Smooth muscle cell (in vitro differentiated cells): Measurements from ENCODE around the gene CISD1. TPM values are rescaled to one million over a fixed set of nuclear protein-coding genes. Genes with fewer than 3 reads are reported as not detected.

Experiments used
- DNase-seq: peaks from one replicate; lab custom pipeline; 2025; ENCODE audit not compliant: unreplicated experiment; lab: John Stamatoyannopoulos, UW
- H2AFZ ChIP-seq: fragments of 200-600 bp; sonication (generic); 2 replicates; pipeline ENCODE4 v1.6.0; 2016; ENCODE audit warnings: antibody characterized with exemption, low read depth, mild to moderate bottlenecking
- H3F3A ChIP-seq: fragments of 200-600 bp; sonication (generic); 2 replicates; pipeline ENCODE4 v1.6.0; 2017; ENCODE audit warnings: antibody characterized with exemption, low read depth
- H3K27ac ChIP-seq: fragments of 200-600 bp; sonication (generic); 2 replicates; pipeline ENCODE4 v1.5.1; 2016; ENCODE audit warnings: low read depth, mild to moderate bottlenecking
- H3K27me3 ChIP-seq: fragments of 200-600 bp; sonication (generic); 2 replicates; pipeline ENCODE4 v1.6.1; 2016; ENCODE audit warnings: low read depth, mild to moderate bottlenecking
- H3K36me3 ChIP-seq: fragments of 200-600 bp; sonication (generic); 2 replicates; pipeline ENCODE4 v1.5.1; 2016; ENCODE audit warnings: low read depth
- H3K4me1 ChIP-seq: fragments of 200-600 bp; sonication (generic); 2 replicates; pipeline ENCODE4 v1.5.1; 2016; ENCODE audit warnings: low read depth
- H3K4me2 ChIP-seq: fragments of 200-600 bp; sonication (generic); 2 replicates; pipeline ENCODE4 v1.6.0; 2016; ENCODE audit warnings: mild to moderate bottlenecking
- H3K4me3 ChIP-seq: fragments of 200-600 bp; sonication (generic); 2 replicates; pipeline ENCODE4 v1.5.1; 2016; ENCODE audit warnings: mild to moderate bottlenecking
- H3K79me2 ChIP-seq: fragments of 200-600 bp; sonication (generic); 2 replicates; pipeline ENCODE4 v1.6.0; 2016; ENCODE audit warnings: low read depth, mild to moderate bottlenecking
- H3K9ac ChIP-seq: fragments of 200-600 bp; sonication (generic); 2 replicates; pipeline ENCODE4 v1.6.0; 2016; ENCODE audit warnings: low read depth
- H3K9me3 ChIP-seq: fragments of 200-600 bp; sonication (generic); replicated peaks from 2 replicates; pipeline ENCODE4 v1.5.1; 2016; ENCODE audit warnings: low read depth
- H4K20me1 ChIP-seq: fragments of 200-600 bp; sonication (generic); 2 replicates; pipeline ENCODE4 v1.6.0; 2016; ENCODE audit warnings: low read depth
- WGBS: methylation state at CpG from one replicate; pipeline ENCODE4 v1.1.7; 2016; ENCODE audit warnings: low lambda C conversion rate; 5-methylcytosine and 5-hydroxymethylcytosine counted together
- polyA plus RNA-seq: library from polyadenylated mRNA; unstranded; fragments of >200 nt; fragmentation: Nextera tagmentation; extraction: Ambion mirVana; gene quantifications from 2 replicates; pipeline ENCODE4 v1.2.1, GENCODE V29; 2016
- total RNA-seq: library from RNA; depleted of rRNA; stranded (reverse); fragments of >200 nt; gene quantifications from 2 replicates; pipeline ENCODE4 v1.2.3, GENCODE V29; 2014
- TF ChIP-seq, protein P1 (sequence below): fragments of 200-600 bp; sonication (generic); IDR thresholded peaks from 2 replicates; pipeline ENCODE4 v1.5.1; 2017; ENCODE audit warnings: borderline replicate concordance, mild to moderate bottlenecking, antibody characterized with exemption; ENCODE audit not compliant: insufficient read depth, poor library complexity, severe bottlenecking

CISD1 gene
- total and polyA plus RNA-seq, 2 experiments from 2014 or later: 14.2 to 37.4 TPM

DNA sequence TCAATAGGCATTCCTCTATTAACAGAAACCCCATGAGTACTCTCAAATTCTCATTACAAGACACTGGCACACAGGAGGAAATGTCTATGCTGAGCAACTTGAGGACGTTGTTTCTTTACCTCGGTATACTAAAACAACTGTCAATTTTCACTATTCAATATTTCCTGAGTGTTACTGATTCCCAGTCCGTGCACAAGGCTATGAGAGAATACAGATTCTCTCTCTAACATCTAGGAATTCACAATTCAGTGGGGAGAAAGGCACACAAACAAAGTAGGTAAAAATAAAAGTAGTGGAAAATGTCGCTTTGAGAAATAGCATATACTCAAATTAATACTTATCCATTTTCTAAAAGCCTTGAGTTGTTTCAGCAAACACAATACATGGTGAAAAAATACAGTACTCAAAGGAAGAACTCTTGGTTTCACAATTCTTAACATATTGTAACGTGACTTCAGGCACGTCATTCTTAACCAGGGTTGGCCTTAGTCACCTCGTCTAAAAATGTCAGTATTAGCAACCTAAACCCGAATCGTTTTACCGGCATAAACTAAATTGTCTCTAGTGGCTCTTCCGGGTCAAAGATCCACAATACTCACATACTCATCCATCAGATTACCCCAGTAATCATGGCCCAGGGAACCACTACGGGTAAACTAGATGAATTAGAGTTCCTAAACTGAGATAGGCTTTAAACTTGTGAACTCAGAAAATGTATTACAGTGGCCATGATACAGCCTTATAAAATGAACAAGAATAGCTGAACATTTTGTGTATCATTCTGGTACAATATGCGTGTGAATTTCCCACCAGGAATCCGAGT lies 2.7 kb upstream of the CISD1 start:
- H3K9me3 ChIP-seq: no peaks in the 10 kb centered on the region
- no peaks in the 10 kb centered on the region for H3K27me3 ChIP-seq
- no peaks in the 10 kb centered on the region for H3K36me3 ChIP-seq
- TF ChIP-seq, protein P1, sequence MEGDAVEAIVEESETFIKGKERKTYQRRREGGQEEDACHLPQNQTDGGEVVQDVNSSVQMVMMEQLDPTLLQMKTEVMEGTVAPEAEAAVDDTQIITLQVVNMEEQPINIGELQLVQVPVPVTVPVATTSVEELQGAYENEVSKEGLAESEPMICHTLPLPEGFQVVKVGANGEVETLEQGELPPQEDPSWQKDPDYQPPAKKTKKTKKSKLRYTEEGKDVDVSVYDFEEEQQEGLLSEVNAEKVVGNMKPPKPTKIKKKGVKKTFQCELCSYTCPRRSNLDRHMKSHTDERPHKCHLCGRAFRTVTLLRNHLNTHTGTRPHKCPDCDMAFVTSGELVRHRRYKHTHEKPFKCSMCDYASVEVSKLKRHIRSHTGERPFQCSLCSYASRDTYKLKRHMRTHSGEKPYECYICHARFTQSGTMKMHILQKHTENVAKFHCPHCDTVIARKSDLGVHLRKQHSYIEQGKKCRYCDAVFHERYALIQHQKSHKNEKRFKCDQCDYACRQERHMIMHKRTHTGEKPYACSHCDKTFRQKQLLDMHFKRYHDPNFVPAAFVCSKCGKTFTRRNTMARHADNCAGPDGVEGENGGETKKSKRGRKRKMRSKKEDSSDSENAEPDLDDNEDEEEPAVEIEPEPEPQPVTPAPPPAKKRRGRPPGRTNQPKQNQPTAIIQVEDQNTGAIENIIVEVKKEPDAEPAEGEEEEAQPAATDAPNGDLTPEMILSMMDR: no peak
- DNase-seq: no peak
- H3K79me2 ChIP-seq: peaks cover 47% of the 10 kb centered on the region
- H3K4me1 ChIP-seq: peaks cover 23% of the 10 kb centered on the region
- peak overlapping the region; percentile 87 for H3K4me3 ChIP-seq
- H4K20me1 ChIP-seq: no peaks in the 10 kb centered on the region
- H3K4me2 ChIP-seq: peak overlapping the region; percentile 99
- peak overlapping the region; percentile 91 for H3K9ac ChIP-seq
- peak overlapping the region; percentile 86 for H2AFZ ChIP-seq
- WGBS: 4% methylated on average over 14 of the region's 14 CpGs
- H3F3A ChIP-seq: peaks cover 6% of the 10 kb centered on the region
- H3K27ac ChIP-seq: peak overlapping the region; percentile 96

DNA sequence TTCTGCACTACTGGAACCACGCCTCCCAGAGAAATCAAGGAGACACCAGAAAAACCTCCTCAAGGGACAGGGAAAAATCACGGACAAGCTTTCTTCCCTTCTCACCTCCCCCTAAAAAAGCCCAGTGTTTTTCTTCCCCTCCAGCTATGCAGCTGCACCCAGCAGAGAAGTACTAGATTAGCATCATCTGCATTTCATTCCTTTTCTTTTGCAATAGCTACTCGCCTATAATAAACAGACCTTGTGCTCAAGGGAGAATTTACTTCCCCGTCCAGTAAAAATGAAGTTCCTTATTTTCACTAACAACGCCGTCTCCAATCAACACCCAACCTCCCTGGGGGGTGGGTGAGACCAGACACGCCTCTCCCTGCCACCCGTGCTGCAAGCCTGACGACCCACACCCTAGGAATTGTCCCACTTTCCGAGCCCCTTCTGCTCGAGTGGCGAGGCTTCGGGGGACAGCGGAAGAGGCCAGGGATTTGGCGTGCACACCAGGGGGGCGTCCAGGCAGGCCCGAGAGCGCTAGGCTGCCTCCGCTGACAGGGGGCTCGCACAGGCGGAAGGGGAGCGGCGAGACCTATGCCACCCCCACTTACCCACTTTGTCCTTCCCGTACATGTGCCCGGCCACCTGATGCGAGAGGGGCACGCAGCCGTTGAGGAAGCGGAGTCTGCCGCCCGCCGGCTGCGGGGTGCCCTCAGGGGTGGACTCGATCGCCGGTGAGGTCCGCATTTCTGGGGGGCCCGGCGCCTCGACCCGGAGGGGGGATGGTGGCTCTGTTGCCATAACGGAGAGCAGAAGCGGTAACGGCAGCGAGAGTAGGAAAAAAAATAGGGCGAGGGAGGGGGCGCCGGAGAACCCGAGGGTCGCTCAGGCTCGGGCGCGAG lies 1.9 kb upstream of the CISD1 start:
- under 1% methylated on average over 43 of the region's 53 CpGs for WGBS
- Histone ChIP-seq H4K20me1 (no peaks in the 10 kb centered on the region), H3K4me1 (peaks cover 23% of the 10 kb centered on the region), H3K9me3 (no peaks in the 10 kb centered on the region), H3K9ac (peak overlapping the region; percentile 91), H3K27me3 (no peaks in the 10 kb centered on the region), H3K79me2 (peaks cover 49% of the 10 kb centered on the region), H3K4me2 (peak overlapping the region; percentile 99), H2AFZ (peak overlapping the region; percentile 86), H3K27ac (peak overlapping the region; percentile 96), H3K4me3 (peak overlapping the region; percentile 87), H3K36me3 (no peaks in the 10 kb centered on the region), H3F3A (peaks cover 6% of the 10 kb centered on the region)
- peak; percentile 58 for DNase-seq
- TF ChIP-seq, protein P1: no peak

DNA sequence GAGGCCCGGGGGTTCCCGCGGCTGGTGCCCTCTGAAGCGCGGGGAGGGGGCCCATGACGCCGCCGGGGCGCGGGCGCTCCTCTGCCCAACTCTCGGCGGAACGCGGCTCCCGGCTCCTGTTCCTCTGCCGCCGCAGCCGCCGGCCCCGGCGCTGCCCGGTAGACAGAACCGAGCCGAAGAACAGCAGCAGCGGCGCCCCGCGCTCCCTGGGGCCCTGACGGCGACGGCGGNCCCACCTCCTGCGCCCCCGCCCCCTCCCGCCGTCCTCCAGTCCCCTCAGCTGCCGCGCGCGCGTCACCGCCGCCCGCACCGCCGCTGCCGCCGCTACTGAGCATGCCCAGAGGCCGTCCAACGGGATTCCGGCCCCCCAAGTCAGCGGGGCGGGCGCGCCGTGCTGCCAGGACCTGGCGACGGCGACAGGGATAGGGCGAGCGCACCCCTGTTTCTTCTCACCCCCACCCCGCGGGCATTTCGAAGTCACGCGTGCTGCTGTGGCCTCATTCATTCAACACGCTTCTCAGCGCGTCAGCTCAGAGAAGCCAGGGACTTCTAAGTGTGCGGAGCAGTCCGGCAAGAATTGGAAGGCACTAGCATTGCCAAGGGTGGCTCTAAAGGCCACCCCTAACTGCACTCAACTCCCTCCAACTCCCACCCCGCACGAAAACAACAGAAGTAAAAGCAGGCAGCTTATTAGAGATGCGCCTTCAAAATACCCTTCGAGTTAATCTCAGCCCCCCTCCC lies 1.1 kb upstream of the CISD1 start, which contains the start of gene IPMK:
TSS of gene IPMK (minus strand) at position 182 of the 741 bp plus-strand sequence. CDS start 283 bp downstream, outside the sequence.
- Histone ChIP-seq H3K9ac (peak within 1 kb of the TSS; percentile 91), H3K36me3 (no peaks in the 10 kb centered on the region), H3K27me3 (no peaks in the 10 kb centered on the region), H3F3A (peaks cover 6% of the 10 kb centered on the region), H4K20me1 (no peaks in the 10 kb centered on the region), H3K9me3 (no peaks in the 10 kb centered on the region), H3K79me2 (peaks cover 41% of the 10 kb centered on the region), H2AFZ (peak within 1 kb of the TSS; percentile 93), H3K4me3 (peak within 1 kb of the TSS; percentile 87), H3K4me1 (peaks cover 23% of the 10 kb centered on the region), H3K27ac (peak within 1 kb of the TSS; percentile 96), H3K4me2 (peak within 1 kb of the TSS; percentile 99)
- peak; percentile 90 for DNase-seq
- TF ChIP-seq, protein P1: no peak
- WGBS: 1% methylated on average over 45 of the region's 76 CpGs
